ENCODE results near the gene CCDC12. TPM values are rescaled to one million over a fixed set of nuclear protein-coding genes. Genes with fewer than 3 reads are reported as not detected.

CCDC12 gene
- total and polyA plus RNA-seq, 2 of the 13 experiments (the other 11 are each of a cell fraction or from before 2014, with no cell fraction given) = 30.1 to 49.5 TPM

- no peaks in the 10 kb centered on the region for H3K79me2 ChIP-seq (ENCODE audit: insufficient read depth, low read length)
- no peak overlapping the region for H3K4me2 ChIP-seq (ENCODE audit: low read depth, low read length)
- no peak for DNase-seq (ENCODE audit: low spot score)
- no peak overlapping the region for H2AFZ ChIP-seq (ENCODE audit: low read length)
- H3K36me3 ChIP-seq (replicated peaks in 1 of 2; ENCODE audit: control insufficient read depth in 1 of 2, insufficient read depth in 2 of 2, low read length in 2 of 2) = no peaks in the 10 kb centered on the region
- WGBS (ENCODE audit: low lambda C conversion rate) = 37% methylated on average over 4 of the region's 7 CpGs
- H3K27ac ChIP-seq (ENCODE audit: extremely low read length, insufficient read depth, low read length) = no peak overlapping the region
- ATAC-seq = no peak
- no peak for FAIRE-seq
- peaks cover 22 to 79% of the 10 kb centered on the region in 2 experiments for H3K27me3 ChIP-seq (ENCODE audit: control insufficient read depth in 1 of 2, insufficient read depth in 2 of 2, low read length in 2 of 2)
- no peak for TF ChIP-seq GLI4 (CRISPR knock-in tag; IDR thresholded peaks at IDR 0.05; ENCODE audit: borderline replicate concordance)
- TF ChIP-seq TERF1 (CRISPR knock-in tag; IDR thresholded peaks at IDR 0.05) = no peak
- TF ChIP-seq ZNF382 (CRISPR knock-in tag; IDR thresholded peaks at IDR 0.05; ENCODE audit: borderline replicate concordance) = no peak
- TF ChIP-seq ZBTB4 (CRISPR knock-in tag; IDR thresholded peaks at IDR 0.05; ENCODE audit: borderline replicate concordance) = no peak
- TF ChIP-seq KLF11 (CRISPR knock-in tag; IDR thresholded peaks at IDR 0.05) = no peak
- no peak for TF ChIP-seq BRCA1 (CRISPR knock-in tag; IDR thresholded peaks at IDR 0.05)
- ChIA-PET CTCF (ENCODE audit: low intra/inter-chr PET ratio, low total read pairs) (no interaction called here), POLR2A (no interaction called here)
- H3K4me3 ChIP-seq (replicated peaks in 1 of 3; ENCODE audit: insufficient read depth in 1 of 3, low read depth in 2 of 3, low read length in 3 of 3) = no peak overlapping the region
- H3K9me3 ChIP-seq (ENCODE audit: low read length) = no peaks in the 10 kb centered on the region
- intact Hi-C loops (cut with micrococcal nuclease; ENCODE audit: unreplicated experiment) (no loop called here), in situ Hi-C loops (cut with HindIII; ENCODE audit: extremely low pct_ligation_motif_present, low pct_unique_long_range_greater_than_20kb) (no loop called here)
- BruUV-seq (replicated peaks) = no TSS peak
- H3K9ac ChIP-seq (ENCODE audit: insufficient read depth, low read depth, low read length) = no peak overlapping the region
- H4K20me1 ChIP-seq (ENCODE audit: insufficient read depth, low read length) = peaks cover 6% of the 10 kb centered on the region; the same call in 1 of the 2 replicates
- peaks cover 8% of the 10 kb centered on the region; the same call in 1 of the 2 replicates for H3K4me1 ChIP-seq (ENCODE audit: insufficient read depth, low read length)
These were observed 91.6 kb downstream of the CCDC12 start for GRCh38 chr3:46884929-46885328.
